ENCODE data around the gene PLCD3. TPM values are rescaled to one million over a fixed set of nuclear protein-coding genes. Genes with fewer than 3 reads are reported as not detected.

Gene PLCD3
- total and polyA plus RNA-seq, 2 of the 13 experiments (the other 11 are each of a cell fraction or from before 2014, with no cell fraction given): 11.3 to 39.1 TPM

DNA sequence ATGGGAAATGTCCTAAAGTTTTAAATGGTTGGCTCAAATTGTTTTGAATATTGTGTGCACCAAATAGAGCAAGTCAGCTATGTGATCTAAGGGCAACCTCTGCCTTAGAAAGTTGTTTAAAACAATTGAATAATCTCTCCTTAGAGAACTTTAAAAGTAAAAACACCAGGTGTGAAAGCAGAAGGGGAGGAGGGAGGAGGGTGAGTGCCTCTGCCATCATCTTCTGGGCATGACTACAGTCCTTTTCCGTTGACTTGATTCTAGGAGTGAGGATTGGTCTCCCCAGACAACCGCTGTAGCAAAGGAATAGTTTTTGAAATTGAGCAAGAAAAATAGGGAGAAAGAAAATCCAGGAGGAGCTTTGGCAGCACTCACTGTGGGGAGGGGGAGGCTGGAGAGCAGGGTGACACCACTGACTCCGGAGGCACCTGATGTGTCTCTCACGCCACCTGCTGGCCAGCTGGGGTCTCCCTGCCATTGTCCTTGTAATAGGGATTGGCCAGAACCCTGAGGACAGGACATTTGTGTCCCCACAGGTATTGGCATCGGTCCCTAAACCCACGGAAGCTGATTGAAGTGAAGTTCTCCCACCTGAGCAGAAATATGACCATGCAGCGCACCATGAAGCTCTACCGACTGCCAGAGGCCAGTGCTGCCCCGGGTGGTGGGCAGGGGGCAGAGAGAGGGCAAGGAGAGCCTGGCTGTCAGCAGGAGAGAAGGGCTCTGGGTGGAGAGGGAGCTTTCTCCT lies 33.3 kb downstream of the PLCD3 start (continued):
- TF ChIP-seq, protein P1, sequence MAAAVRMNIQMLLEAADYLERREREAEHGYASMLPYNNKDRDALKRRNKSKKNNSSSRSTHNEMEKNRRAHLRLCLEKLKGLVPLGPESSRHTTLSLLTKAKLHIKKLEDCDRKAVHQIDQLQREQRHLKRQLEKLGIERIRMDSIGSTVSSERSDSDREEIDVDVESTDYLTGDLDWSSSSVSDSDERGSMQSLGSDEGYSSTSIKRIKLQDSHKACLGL (CRISPR knock-in tag; IDR thresholded peaks at IDR 0.05): no peak
- TF ChIP-seq PHF8 (CRISPR knock-in tag; IDR thresholded peaks at IDR 0.05) (peak; percentile 19; the same call in 1 of the 2 replicates), ZNF589 (CRISPR knock-in tag; conservative IDR thresholded peaks at IDR 0.05) (no peak), NRL (CRISPR knock-in tag; IDR thresholded peaks at IDR 0.05; ENCODE audit: borderline replicate concordance) (no peak), NR2F6 (IDR thresholded peaks at IDR 0.05) (no peak), NR2F6 (CRISPR knock-in tag; IDR thresholded peaks at IDR 0.05) (0 out of 2 replicates have a peak, but pooled peaks have one; percentile 42), ZNF607 (CRISPR knock-in tag; IDR thresholded peaks at IDR 0.05; ENCODE audit: borderline replicate concordance) (no peak), ZNF724P (CRISPR knock-in tag; IDR thresholded peaks at IDR 0.05; ENCODE audit: borderline replicate concordance) (0 out of 2 replicates have a peak, but pooled peaks have one; percentile 53), SAP130 (CRISPR knock-in tag; IDR thresholded peaks at IDR 0.05; ENCODE audit: low read depth) (peak; percentile 64; the same call in 1 of the 2 replicates), KDM5B (CRISPR knock-in tag; IDR thresholded peaks at IDR 0.05; ENCODE audit: borderline replicate concordance) (peak; percentile 47; the same call in 1 of the 2 replicates), ELF4 (CRISPR knock-in tag; IDR thresholded peaks at IDR 0.05; ENCODE audit: borderline replicate concordance) (no peak), ZNF34 (CRISPR knock-in tag; IDR thresholded peaks at IDR 0.05; ENCODE audit: borderline replicate concordance) (no peak), GATAD2A (CRISPR knock-in tag; IDR thresholded peaks at IDR 0.05) (peak; percentile 45; the same call in 1 of the 2 replicates), KDM2A (CRISPR knock-in tag; IDR thresholded peaks at IDR 0.05; ENCODE audit: borderline replicate concordance, low read depth) (peak; percentile 33; the same call in 1 of the 2 replicates), SP4 (CRISPR knock-in tag; IDR thresholded peaks at IDR 0.05) (peak; percentile 48; the same call in 1 of the 2 replicates), HDAC6 (IDR thresholded peaks at IDR 0.05; ENCODE audit: low read depth, low read length) (no peak), ZNF562 (CRISPR knock-in tag; IDR thresholded peaks at IDR 0.05; ENCODE audit: borderline replicate concordance) (no peak), NFIB (CRISPR knock-in tag; IDR thresholded peaks at IDR 0.05; ENCODE audit: borderline replicate concordance) (no peak), NR1H2 (CRISPR knock-in tag; IDR thresholded peaks at IDR 0.05; ENCODE audit: borderline replicate concordance, low read depth) (no peak), YY1 (IDR thresholded peaks at IDR 0.05; ENCODE audit: insufficient read depth, insufficient replicate concordance, low read depth, low read length) (peak; percentile 43)
- TF ChIP-seq, protein P2, sequence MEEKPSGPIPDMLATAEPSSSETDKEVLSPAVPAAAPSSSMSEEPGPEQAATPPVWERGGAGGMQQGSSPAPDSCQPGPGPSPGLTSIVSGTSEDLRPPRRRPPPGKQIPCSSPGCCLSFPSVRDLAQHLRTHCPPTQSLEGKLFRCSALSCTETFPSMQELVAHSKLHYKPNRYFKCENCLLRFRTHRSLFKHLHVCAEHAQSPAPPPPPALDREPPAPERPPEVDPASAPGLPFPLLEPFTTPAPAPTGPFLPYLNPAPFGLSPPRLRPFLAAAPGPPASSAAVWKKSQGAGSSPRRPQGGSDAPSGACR (CRISPR knock-in tag; IDR thresholded peaks at IDR 0.05): no peak
- TF ChIP-seq, protein P3, sequence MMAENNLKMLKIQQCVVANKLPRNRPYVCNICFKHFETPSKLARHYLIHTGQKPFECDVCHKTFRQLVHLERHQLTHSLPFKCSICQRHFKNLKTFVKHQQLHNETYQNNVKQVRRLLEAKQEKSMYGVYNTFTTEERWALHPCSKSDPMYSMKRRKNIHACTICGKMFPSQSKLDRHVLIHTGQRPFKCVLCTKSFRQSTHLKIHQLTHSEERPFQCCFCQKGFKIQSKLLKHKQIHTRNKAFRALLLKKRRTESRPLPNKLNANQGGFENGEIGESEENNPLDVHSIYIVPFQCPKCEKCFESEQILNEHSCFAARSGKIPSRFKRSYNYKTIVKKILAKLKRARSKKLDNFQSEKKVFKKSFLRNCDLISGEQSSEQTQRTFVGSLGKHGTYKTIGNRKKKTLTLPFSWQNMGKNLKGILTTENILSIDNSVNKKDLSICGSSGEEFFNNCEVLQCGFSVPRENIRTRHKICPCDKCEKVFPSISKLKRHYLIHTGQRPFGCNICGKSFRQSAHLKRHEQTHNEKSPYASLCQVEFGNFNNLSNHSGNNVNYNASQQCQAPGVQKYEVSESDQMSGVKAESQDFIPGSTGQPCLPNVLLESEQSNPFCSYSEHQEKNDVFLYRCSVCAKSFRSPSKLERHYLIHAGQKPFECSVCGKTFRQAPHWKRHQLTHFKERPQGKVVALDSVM (CRISPR knock-in tag; IDR thresholded peaks at IDR 0.05): peak; percentile 72; the same call in 1 of the 2 replicates
- TF ChIP-seq, protein P4, sequence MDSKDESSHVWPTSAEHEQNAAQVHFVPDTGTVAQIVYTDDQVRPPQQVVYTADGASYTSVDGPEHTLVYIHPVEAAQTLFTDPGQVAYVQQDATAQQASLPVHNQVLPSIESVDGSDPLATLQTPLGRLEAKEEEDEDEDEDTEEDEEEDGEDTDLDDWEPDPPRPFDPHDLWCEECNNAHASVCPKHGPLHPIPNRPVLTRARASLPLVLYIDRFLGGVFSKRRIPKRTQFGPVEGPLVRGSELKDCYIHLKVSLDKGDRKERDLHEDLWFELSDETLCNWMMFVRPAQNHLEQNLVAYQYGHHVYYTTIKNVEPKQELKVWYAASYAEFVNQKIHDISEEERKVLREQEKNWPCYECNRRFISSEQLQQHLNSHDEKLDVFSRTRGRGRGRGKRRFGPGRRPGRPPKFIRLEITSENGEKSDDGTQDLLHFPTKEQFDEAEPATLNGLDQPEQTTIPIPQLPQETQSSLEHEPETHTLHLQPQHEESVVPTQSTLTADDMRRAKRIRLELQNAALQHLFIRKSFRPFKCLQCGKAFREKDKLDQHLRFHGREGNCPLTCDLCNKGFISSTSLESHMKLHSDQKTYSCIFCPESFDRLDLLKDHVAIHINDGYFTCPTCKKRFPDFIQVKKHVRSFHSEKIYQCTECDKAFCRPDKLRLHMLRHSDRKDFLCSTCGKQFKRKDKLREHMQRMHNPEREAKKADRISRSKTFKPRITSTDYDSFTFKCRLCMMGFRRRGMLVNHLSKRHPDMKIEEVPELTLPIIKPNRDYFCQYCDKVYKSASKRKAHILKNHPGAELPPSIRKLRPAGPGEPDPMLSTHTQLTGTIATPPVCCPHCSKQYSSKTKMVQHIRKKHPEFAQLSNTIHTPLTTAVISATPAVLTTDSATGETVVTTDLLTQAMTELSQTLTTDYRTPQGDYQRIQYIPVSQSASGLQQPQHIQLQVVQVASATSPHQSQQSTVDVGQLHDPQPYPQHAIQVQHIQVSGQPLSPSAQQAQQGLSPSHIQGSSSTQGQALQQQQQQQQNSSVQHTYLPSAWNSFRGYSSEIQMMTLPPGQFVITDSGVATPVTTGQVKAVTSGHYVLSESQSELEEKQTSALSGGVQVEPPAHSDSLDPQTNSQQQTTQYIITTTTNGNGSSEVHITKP (CRISPR knock-in tag; IDR thresholded peaks at IDR 0.05; ENCODE audit: low read depth): no peak
